Measurements from ENCODE around the gene DCN. TPM values are rescaled to one million over a fixed set of nuclear protein-coding genes. Genes with fewer than 3 reads are reported as not detected.

Gene DCN
- total RNA-seq, 2 experiments from 2014 or later: not detected

DNA sequence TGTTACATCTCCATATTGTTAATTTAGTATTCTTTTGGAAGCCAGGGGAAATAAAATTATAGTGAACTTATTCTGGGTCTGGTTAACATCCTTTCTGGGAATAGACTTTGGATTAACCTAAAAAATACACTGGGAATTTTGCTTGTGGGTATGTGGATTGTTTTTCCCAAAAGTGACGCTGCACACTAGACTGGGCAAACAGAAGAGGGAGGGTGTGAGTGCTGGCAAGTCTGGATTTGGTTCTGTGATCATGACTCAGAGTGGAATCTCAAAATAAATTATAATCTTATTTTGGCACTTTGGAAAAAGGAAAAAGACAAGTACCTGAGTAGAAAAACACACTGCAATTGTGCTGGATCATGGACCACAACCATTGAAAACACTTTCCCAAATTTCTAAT lies 56.1 kb downstream of the DCN start:
- no peak overlapping the region for H3K27ac ChIP-seq (ENCODE audit: low read depth in 1 of 2, low read length in 2 of 2)
- intact Hi-C loops (cut with DNase I, micrococcal nuclease): no loop called here
- Mint-ChIP-seq H3K27ac (no peak overlapping the region), H3K27me3 (no peaks in the 10 kb centered on the region), H3K36me3 (ENCODE audit: low read depth) (no peaks in the 10 kb centered on the region), H3K4me3 (no peak overlapping the region), H3K4me1 (ENCODE audit: low read depth) (no peaks in the 10 kb centered on the region), H3K9me3 (no peaks in the 10 kb centered on the region)
- H3K36me3 ChIP-seq (ENCODE audit: insufficient read depth, low read length): no peaks in the 10 kb centered on the region
- no peaks in the 10 kb centered on the region for H3K9me3 ChIP-seq (ENCODE audit: control insufficient read depth in 1 of 2, insufficient read depth in 1 of 2, low read length in 2 of 2)
- DNase-seq (no peak), ATAC-seq (ENCODE audit: poor library complexity) (no peak)
- TF ChIP-seq, protein P1, sequence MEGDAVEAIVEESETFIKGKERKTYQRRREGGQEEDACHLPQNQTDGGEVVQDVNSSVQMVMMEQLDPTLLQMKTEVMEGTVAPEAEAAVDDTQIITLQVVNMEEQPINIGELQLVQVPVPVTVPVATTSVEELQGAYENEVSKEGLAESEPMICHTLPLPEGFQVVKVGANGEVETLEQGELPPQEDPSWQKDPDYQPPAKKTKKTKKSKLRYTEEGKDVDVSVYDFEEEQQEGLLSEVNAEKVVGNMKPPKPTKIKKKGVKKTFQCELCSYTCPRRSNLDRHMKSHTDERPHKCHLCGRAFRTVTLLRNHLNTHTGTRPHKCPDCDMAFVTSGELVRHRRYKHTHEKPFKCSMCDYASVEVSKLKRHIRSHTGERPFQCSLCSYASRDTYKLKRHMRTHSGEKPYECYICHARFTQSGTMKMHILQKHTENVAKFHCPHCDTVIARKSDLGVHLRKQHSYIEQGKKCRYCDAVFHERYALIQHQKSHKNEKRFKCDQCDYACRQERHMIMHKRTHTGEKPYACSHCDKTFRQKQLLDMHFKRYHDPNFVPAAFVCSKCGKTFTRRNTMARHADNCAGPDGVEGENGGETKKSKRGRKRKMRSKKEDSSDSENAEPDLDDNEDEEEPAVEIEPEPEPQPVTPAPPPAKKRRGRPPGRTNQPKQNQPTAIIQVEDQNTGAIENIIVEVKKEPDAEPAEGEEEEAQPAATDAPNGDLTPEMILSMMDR (IDR thresholded peaks at IDR 0.05): no peak
- no peak overlapping the region for H3K4me3 ChIP-seq (ENCODE audit: low read length)
- ChIA-PET CTCF (no interaction called here), POLR2A (no interaction called here)
- H3K4me1 ChIP-seq (ENCODE audit: insufficient read depth, low read length): no peaks in the 10 kb centered on the region
- no peaks in the 10 kb centered on the region for H3K27me3 ChIP-seq (ENCODE audit: control insufficient read depth in 1 of 2, insufficient read depth in 2 of 2, low read length in 2 of 2)

DNA sequence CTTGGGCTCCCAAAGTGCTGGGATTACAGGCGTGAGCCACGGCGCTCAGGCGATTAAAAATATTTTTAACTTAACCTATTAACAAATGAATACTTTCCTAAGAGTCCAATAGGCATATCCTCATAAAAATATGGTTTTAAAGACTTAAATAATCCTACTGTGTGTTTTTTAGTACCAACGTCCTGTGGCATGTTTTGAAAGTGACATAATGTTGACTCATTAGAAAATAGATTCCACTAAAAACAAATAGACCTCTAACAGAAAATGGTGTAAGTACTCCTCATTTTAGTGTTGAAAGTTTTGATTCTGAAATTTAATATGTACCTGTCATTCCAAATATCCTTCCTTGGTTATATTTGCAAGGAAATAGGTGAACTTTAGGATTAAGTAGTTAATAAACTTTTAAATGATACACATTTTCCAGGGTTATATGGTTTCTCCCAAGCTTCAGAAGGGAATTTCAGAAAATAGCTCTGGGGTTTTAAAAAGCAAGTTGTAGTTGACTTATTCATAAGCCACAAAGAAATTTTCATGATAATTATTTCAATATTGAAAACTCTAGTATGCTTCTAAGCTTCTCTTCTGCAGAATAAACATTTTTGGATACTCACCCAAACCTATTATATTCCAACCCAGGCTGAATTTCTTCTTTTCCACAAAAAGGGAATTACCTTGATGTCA lies 59.2 kb downstream of the DCN start:
- no peaks in the 10 kb centered on the region for H3K36me3 ChIP-seq (ENCODE audit: insufficient read depth, low read length)
- TF ChIP-seq, protein P1 (IDR thresholded peaks at IDR 0.05): no peak
- H3K9me3 ChIP-seq (ENCODE audit: control insufficient read depth in 1 of 2, insufficient read depth in 1 of 2, low read length in 2 of 2): no peaks in the 10 kb centered on the region
- H3K4me3 ChIP-seq (ENCODE audit: low read length): no peak overlapping the region
- intact Hi-C loops (cut with DNase I, micrococcal nuclease): no loop called here
- H3K4me1 Mint-ChIP-seq (ENCODE audit: low read depth): no peaks in the 10 kb centered on the region
- POLR2A ChIA-PET: no interaction called here
- no peaks in the 10 kb centered on the region for H3K36me3 Mint-ChIP-seq (ENCODE audit: low read depth)
- no peak overlapping the region for H3K27ac Mint-ChIP-seq
- no peak overlapping the region for H3K27ac ChIP-seq (ENCODE audit: low read depth in 1 of 2, low read length in 2 of 2)
- H3K9me3 Mint-ChIP-seq: no peaks in the 10 kb centered on the region
- no peak for ATAC-seq (ENCODE audit: poor library complexity)
- CTCF ChIA-PET: no interaction called here
- no peak for DNase-seq
- H3K4me1 ChIP-seq (ENCODE audit: insufficient read depth, low read length): no peaks in the 10 kb centered on the region
- no peaks in the 10 kb centered on the region for H3K27me3 Mint-ChIP-seq
- H3K4me3 Mint-ChIP-seq: no peak overlapping the region
- no peaks in the 10 kb centered on the region for H3K27me3 ChIP-seq (ENCODE audit: control insufficient read depth in 1 of 2, insufficient read depth in 2 of 2, low read length in 2 of 2)

DNA sequence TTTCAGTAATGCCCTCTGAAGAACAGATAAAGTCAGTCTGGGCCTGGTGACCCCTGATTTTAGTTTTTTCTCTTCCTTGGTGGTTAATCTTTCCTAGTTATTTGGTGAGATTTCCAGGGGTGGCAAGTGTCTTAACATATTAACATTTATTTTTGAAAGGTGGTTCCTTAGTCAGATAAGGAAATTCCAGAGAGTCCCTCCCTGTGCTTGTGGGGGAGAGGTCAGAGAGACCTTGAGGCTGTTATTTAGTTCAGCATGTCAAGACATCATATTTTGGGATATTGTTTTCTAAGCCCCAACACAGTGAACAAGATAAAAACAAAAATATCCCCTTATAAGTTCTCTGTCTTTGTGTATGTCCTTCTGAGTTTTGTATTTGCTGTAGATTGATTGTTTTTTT lies 61.8 kb downstream of the DCN start:
- H3K4me3 ChIP-seq (ENCODE audit: low read length): no peak overlapping the region
- no peaks in the 10 kb centered on the region for H3K4me1 ChIP-seq (ENCODE audit: insufficient read depth, low read length)
- ChIA-PET POLR2A (no interaction called here), CTCF (no interaction called here)
- DNase-seq (no peak), ATAC-seq (ENCODE audit: poor library complexity) (no peak)
- no peaks in the 10 kb centered on the region for H3K27me3 Mint-ChIP-seq
- H3K4me3 Mint-ChIP-seq: no peak overlapping the region
- no peak overlapping the region for H3K27ac Mint-ChIP-seq
- H3K27ac ChIP-seq (ENCODE audit: low read depth in 1 of 2, low read length in 2 of 2): no peak overlapping the region
- H3K36me3 Mint-ChIP-seq (ENCODE audit: low read depth): no peaks in the 10 kb centered on the region
- H3K36me3 ChIP-seq (ENCODE audit: insufficient read depth, low read length): no peaks in the 10 kb centered on the region
- no peaks in the 10 kb centered on the region for H3K4me1 Mint-ChIP-seq (ENCODE audit: low read depth)
- no peaks in the 10 kb centered on the region for H3K27me3 ChIP-seq (ENCODE audit: control insufficient read depth in 1 of 2, insufficient read depth in 2 of 2, low read length in 2 of 2)
- TF ChIP-seq, protein P1 (IDR thresholded peaks at IDR 0.05): no peak
- intact Hi-C loops (cut with DNase I, micrococcal nuclease): no loop called here
- no peaks in the 10 kb centered on the region for H3K9me3 Mint-ChIP-seq
- H3K9me3 ChIP-seq (ENCODE audit: control insufficient read depth in 1 of 2, insufficient read depth in 1 of 2, low read length in 2 of 2): no peaks in the 10 kb centered on the region
